Tibial artery (tissue), 4 donors: ENCODE measurements around the gene CMTM7.
A peak's percentile ranks its signal among the peaks of the same experiment; 100 is the strongest.

Experiments used
- DNase-seq, 2 donors: peaks; one replicate each; pipeline ENCODE4 v3.0.0-alpha.2; 2019
- H3K27ac ChIP-seq, 2 donors: fragments of 200-600 bp; sonication (generic) in 1 of 2; 1 replicate in 1 of 2; 2 replicates in 1 of 2; pipeline ENCODE4 v1.5.1; 2018 to 2019; ENCODE audit warnings: mild to moderate bottlenecking in 1 of 2
- H3K27me3 ChIP-seq, 2 donors: fragments of 200-600 bp; sonication (generic) in 1 of 2; one replicate each; pipeline versions ENCODE4 v1.5.1 to v1.6.0; 2016 to 2019
- H3K36me3 ChIP-seq, 3 donors: fragments of 200-600 bp; sonication (generic) in 2 of 3; one replicate each; pipeline ENCODE4 v1.5.1; 2016 to 2019; ENCODE audit warnings: mild to moderate bottlenecking in 2 of 3
- H3K4me1 ChIP-seq, 4 donors: fragments of 200-600 bp; sonication (generic) in 2 of 4; 1 replicate in 3 of 4; 2 replicates in 1 of 4; pipeline ENCODE4 v1.5.1; 2016 to 2019
- H3K4me3 ChIP-seq, 2 donors: fragments of 200-600 bp; sonication (generic) in 1 of 2; 1 replicate in 1 of 2; 2 replicates in 1 of 2; pipeline ENCODE4 v1.5.1; 2018 to 2019; ENCODE audit warnings: mild to moderate bottlenecking in 2 of 2
- H3K9me3 ChIP-seq, 3 donors: fragments of 200-600 bp; sonication (generic) in 1 of 3; one replicate each; pipeline ENCODE4 v1.5.1; 2016 to 2019
- CTCF ChIP-seq, 2 experiments: fragments of 200-600 bp in 1 of 2; fragments of 450-650 bp in 1 of 2; IDR thresholded peaks; one replicate each; pipeline ENCODE4 v1.5.1; 2017 to 2019; ENCODE audit warnings: antibody characterized with exemption in 2 of 2, mild to moderate bottlenecking in 1 of 2, moderate library complexity in 1 of 2
- intact Hi-C: fragments of 100-400 bp; cut with DNase I; formaldehyde crosslinking; loops from one replicate; pipeline ENCODE4 v1.15.0; 2023; ENCODE audit warnings: low total_unique reads

CMTM7 gene

GRCh38 chr3:32397941-32398340, 6.3 kb downstream of the CMTM7 start:
- Histone ChIP-seq H3K36me3 (no peaks in the 10 kb centered on the region), H3K27ac (no peak overlapping the region), H3K9me3 (no peaks in the 10 kb centered on the region), H3K27me3 (no peaks in the 10 kb centered on the region), H3K4me3 (no peak overlapping the region), H3K4me1 (peaks cover 0 to 20% (median 12%) of the 10 kb centered on the region in 4 donors)
- no peak for TF ChIP-seq CTCF (IDR thresholded peaks at IDR 0.05)
- intact Hi-C loops = loop anchor here (5.0 kb wide), 1 partner anchor 34 kb away; no protein-coding TSS in a partner anchor
- DNase-seq = no peak

DNA sequence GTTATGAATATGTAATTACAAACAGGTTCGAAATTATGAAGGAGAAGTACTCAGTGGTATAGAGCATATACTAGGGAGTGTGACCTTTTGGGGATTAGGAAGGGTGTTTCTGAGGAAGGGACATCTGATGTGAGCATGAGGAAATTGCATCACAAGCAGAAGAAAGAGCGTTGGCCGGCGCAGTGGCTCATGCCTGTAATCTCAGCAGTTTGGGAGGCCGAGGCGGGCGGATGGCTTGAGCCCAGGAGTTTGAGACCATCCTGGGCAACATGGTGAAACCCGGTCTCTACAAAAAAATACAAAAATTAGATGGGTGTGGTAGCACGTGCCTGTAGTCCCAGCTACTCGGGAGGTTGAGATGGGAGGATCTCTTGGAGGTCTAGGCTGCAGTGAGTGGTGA, 6.9 kb downstream of the CMTM7 start:
- Histone ChIP-seq H3K27me3 (no peaks in the 10 kb centered on the region), H3K27ac (no peak overlapping the region), H3K36me3 (no peaks in the 10 kb centered on the region), H3K4me1 (peaks cover 0 to 20% (median 12%) of the 10 kb centered on the region in 4 donors), H3K9me3 (no peaks in the 10 kb centered on the region), H3K4me3 (no peak overlapping the region)
- TF ChIP-seq CTCF (IDR thresholded peaks at IDR 0.05) = no peak
- peak in 1 of 2 donors; percentile 55 for DNase-seq
- intact Hi-C loops = loop anchor here (5.0 kb wide), 1 partner anchor 34 kb away; no protein-coding TSS in a partner anchor

- peaks cover 0 to 20% (median 12%) of the 10 kb centered on the region in 4 donors for H3K4me1 ChIP-seq
- no peaks in the 10 kb centered on the region for H3K27me3 ChIP-seq
- no peak overlapping the region for H3K4me3 ChIP-seq
- peak; percentile 41 to 52 for TF ChIP-seq CTCF (IDR thresholded peaks at IDR 0.05)
- intact Hi-C loops = loop anchor here (5.0 kb wide), 1 partner anchor 33 kb away; no protein-coding TSS in a partner anchor
- H3K36me3 ChIP-seq = no peaks in the 10 kb centered on the region
- H3K9me3 ChIP-seq = no peaks in the 10 kb centered on the region
- no peak for DNase-seq
- no peak overlapping the region for H3K27ac ChIP-seq
Measured at GRCh38 chr3:32399030-32399620, 7.5 kb downstream of the CMTM7 start.

DNA sequence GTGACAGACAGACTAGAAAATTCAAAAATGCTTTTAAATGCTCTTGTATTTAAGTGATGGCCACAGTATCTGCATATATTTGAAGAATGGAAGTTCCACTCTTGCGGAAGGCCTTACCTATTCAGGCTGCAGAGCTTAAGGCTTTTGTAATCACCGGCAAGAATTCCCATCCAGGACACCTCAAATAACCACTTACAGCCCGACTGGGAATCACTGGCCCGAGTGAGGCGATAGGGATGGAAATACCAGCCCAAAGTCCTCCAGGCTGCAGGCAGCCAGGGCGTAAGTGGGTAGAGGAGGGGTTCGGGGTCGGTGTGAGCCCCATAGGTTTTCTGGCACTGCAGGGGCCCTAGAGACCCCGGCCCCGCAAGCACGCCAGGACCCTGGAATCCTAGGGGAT, 9.5 kb downstream of the CMTM7 start:
- Histone ChIP-seq H3K4me1 (peaks cover 0 to 20% (median 12%) of the 10 kb centered on the region in 4 donors), H3K27ac (peak overlapping the region; percentile 67 to 74), H3K27me3 (no peaks in the 10 kb centered on the region), H3K36me3 (no peaks in the 10 kb centered on the region), H3K9me3 (no peaks in the 10 kb centered on the region), H3K4me3 (peak overlapping the region; percentile 45 to 55)
- DNase-seq = no peak
- TF ChIP-seq CTCF (IDR thresholded peaks at IDR 0.05) = no peak
- intact Hi-C loops = no loop called here

DNA sequence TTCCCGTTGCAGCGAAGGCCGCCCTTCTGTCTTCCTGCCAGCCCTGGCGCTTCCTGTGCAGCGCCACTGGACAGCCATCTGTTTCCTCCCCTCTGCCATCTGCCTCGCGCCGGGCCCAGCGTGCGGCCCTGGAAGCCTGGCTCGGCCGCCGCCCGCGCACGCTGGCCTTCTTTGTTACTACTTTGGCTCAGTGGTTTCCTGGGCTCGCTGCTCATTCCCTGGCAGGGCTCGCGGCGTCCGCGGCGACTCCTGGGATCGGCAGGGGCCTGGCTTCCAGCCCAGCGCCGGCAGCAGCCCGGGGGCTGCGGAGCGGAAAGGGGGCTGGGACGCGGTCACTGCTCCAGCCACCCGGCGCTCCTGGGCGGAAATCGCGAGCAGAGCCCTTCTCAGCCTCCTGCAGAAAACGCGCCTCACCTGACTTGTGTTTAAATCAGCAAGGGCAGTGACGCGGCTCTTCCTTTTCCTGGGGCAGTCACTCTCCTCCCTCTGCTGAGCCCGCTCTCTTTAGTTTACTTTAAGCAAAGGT, 10.0 kb downstream of the CMTM7 start:
- peak overlapping the region; percentile 67 to 74 for H3K27ac ChIP-seq
- peaks cover 0 to 20% (median 12%) of the 10 kb centered on the region in 4 donors for H3K4me1 ChIP-seq
- peak overlapping the region; percentile 45 to 55 for H3K4me3 ChIP-seq
- intact Hi-C loops = no loop called here
- DNase-seq = peak; percentile 73 to 90
- no peaks in the 10 kb centered on the region for H3K9me3 ChIP-seq
- H3K27me3 ChIP-seq = no peaks in the 10 kb centered on the region
- no peaks in the 10 kb centered on the region for H3K36me3 ChIP-seq
- no peak for TF ChIP-seq CTCF (IDR thresholded peaks at IDR 0.05)
